ENCODE results near the gene MON1B.
"Not testable (repeated sequence)": the region's sequence is repeated elsewhere in the genome, so short reads cannot be mapped to it uniquely, and the experiment has no call there.

The MON1B gene

GRCh38 chr16:77234611-77235010 lies 43.6 kb downstream of the MON1B start:
- no peak for DNase-seq
- intact Hi-C loops (cut with DNase I) = no loop called here

- peak; percentile 75 to 98 (median 91) for DNase-seq
- intact Hi-C loops (cut with DNase I) = loop anchor here (1.0 to 2.0 kb wide), 2 partner anchors 348 to 425 kb away; no protein-coding TSS in a partner anchor
Measured at GRCh38 chr16:77236063-77236511, 45.1 kb downstream of the MON1B start.

GRCh38 chr16:77238593-77238992 lies 47.6 kb downstream of the MON1B start:
- intact Hi-C loops (cut with DNase I) = no loop called here
- no peak for DNase-seq

GRCh38 chr16:77242471-77242870 lies 51.5 kb downstream of the MON1B start:
- intact Hi-C loops (cut with DNase I); DNase-seq: not testable (repeated sequence)

- DNase-seq = no peak
- intact Hi-C loops (cut with DNase I) = no loop called here
Measured at GRCh38 chr16:77246150-77246549, 55.2 kb downstream of the MON1B start.

GRCh38 chr16:77250400-77250799 lies 59.4 kb downstream of the MON1B start:
- intact Hi-C loops (cut with DNase I) = no loop called here
- DNase-seq = no peak
